SK-N-SH (cell line): Measurements from ENCODE around the gene TAP1. TPM values are rescaled to one million over a fixed set of nuclear protein-coding genes. Genes with fewer than 3 reads are reported as not detected.

ENCODE experiments used
- CTCF ChIA-PET: fragments of 300-600, 350-600 bp; formaldehyde crosslinking; extraction: SDS; loops from one replicate; lab custom pipeline; 2021; lab: Yijun Ruan, JAX
- POLR2A ChIA-PET: fragments of 350-600 bp; sonication (Branson Sonifier 250); formaldehyde crosslinking; extraction: SDS; loops from one replicate; lab custom pipeline; 2020; ENCODE audit warnings: antibody characterized with exemption, inconsistent platforms; lab: Yijun Ruan, JAX
- DNase-seq: peaks from one replicate; pipeline ENCODE4 v3.0.0; 2012
- H2AFZ ChIP-seq: fragments of 200-600 bp; sonication (generic); 2 replicates; pipeline ENCODE4 v1.8.1; 2016; ENCODE audit warnings: antibody characterized with exemption, mild to moderate bottlenecking, low read depth
- H3F3A ChIP-seq: fragments of 200-600 bp; sonication (generic); replicated peaks from 2 replicates; pipeline ENCODE3; 2016; ENCODE audit warnings: antibody characterized with exemption, mild to moderate bottlenecking; ENCODE audit not compliant: insufficient read depth
- H3K27ac ChIP-seq, 2 experiments: fragments of 200-500 bp in 1 of 2; fragments of 200-600 bp in 1 of 2; sonication (Bioruptor generic) in 1 of 2; sonication (generic), shearing (Covaris generic) in 1 of 2; 2 replicates each; pipeline versions ENCODE4 v1.5.1 to v1.6.1; 2014 to 2016; ENCODE audit warnings: low read depth in 2 of 2, inconsistent platforms in 1 of 2, low read length in 1 of 2, mild to moderate bottlenecking in 1 of 2, mixed read lengths in 1 of 2
- H3K27me3 ChIP-seq: fragments of 200-600 bp; sonication (generic), shearing (Covaris generic); 2 replicates; pipeline ENCODE4 v1.6.1; 2016; ENCODE audit warnings: mixed run types; ENCODE audit not compliant: insufficient read depth
- H3K36me3 ChIP-seq, 2 experiments: fragments of 200-500 bp in 1 of 2; fragments of 200-600 bp in 1 of 2; sonication (Bioruptor generic) in 1 of 2; sonication (generic) in 1 of 2; replicated peaks in 1 of 2; 2 replicates each; pipeline versions ENCODE3 to v1.5.1; 2014 to 2016; ENCODE audit warnings: low read length in 1 of 2, mild to moderate bottlenecking in 1 of 2; ENCODE audit not compliant: insufficient read depth in 2 of 2, control insufficient read depth in 1 of 2
- H3K4me1 ChIP-seq, 2 experiments: fragments of 200-500 bp in 1 of 2; fragments of 200-600 bp in 1 of 2; sonication (Bioruptor generic) in 1 of 2; sonication (generic), shearing (Covaris generic) in 1 of 2; 2 replicates each; pipeline versions ENCODE4 v1.5.1 to v1.6.1; 2014 to 2016; ENCODE audit warnings: low read depth in 1 of 2, low read length in 1 of 2, mixed run types in 1 of 2; ENCODE audit not compliant: insufficient read depth in 2 of 2, control insufficient read depth in 1 of 2
- H3K4me2 ChIP-seq: fragments of 200-600 bp; sonication (generic), shearing (Covaris generic); 2 replicates; pipeline ENCODE4 v1.6.1; 2017; ENCODE audit warnings: mixed run types
- H3K4me3 ChIP-seq, 2 experiments: fragments of 200-500 bp in 1 of 2; fragments of 200-600 bp in 1 of 2; sonication (Bioruptor generic) in 1 of 2; sonication (generic), shearing (Covaris generic) in 1 of 2; 2 replicates each; pipeline versions ENCODE4 v1.5.1 to v1.8.1; 2014 to 2016; ENCODE audit warnings: low read depth in 2 of 2, inconsistent platforms in 1 of 2, low read length in 1 of 2, mild to moderate bottlenecking in 1 of 2, mixed read lengths in 1 of 2, moderate library complexity in 1 of 2
- H3K79me2 ChIP-seq: fragments of 200-600 bp; sonication (generic); 2 replicates; pipeline ENCODE4 v1.8.1; 2017; ENCODE audit warnings: mild to moderate bottlenecking; ENCODE audit not compliant: insufficient read depth
- H3K9ac ChIP-seq: fragments of 200-600 bp; sonication (generic); 2 replicates; pipeline ENCODE4 v1.6.1; 2017; ENCODE audit warnings: mixed run types
- H3K9me2 ChIP-seq: fragments of 200-600 bp; sonication (generic); 2 replicates; pipeline ENCODE4 v1.6.1; 2017; ENCODE audit warnings: mixed run types
- H3K9me3 ChIP-seq: fragments of 200-600 bp; sonication (generic); 2 replicates; pipeline ENCODE4 v1.6.1; 2017; ENCODE audit warnings: mixed run types, mild to moderate bottlenecking, moderate library complexity
- H4K20me1 ChIP-seq: fragments of 200-600 bp; sonication (generic); 2 replicates; pipeline ENCODE4 v1.6.1; 2017; ENCODE audit warnings: mild to moderate bottlenecking, mixed run types; ENCODE audit not compliant: insufficient read depth
- CHD2 ChIP-seq: fragments of 150-350 bp; IDR thresholded peaks from 2 replicates; pipeline ENCODE4 v1.6.1; 2018; ENCODE audit warnings: low read length; ENCODE audit not compliant: partially characterized antibody
- EP300 ChIP-seq, 2 experiments: IDR thresholded peaks; 2 replicates each; pipeline versions ENCODE4 v1.4.0 to v1.6.1; 2012; ENCODE audit warnings: borderline replicate concordance in 1 of 2, low read depth in 1 of 2, low read length in 1 of 2
- FOXM1 ChIP-seq: IDR thresholded peaks from 2 replicates; pipeline ENCODE4 v1.4.0; 2012; ENCODE audit warnings: low read depth, mild to moderate bottlenecking
- GATA2 ChIP-seq: sonication (generic); formaldehyde crosslinking; IDR thresholded peaks from 2 replicates; pipeline ENCODE4 v1.5.0; 2020; ENCODE audit warnings: mild to moderate bottlenecking, missing genetic modification reagents
- JUND ChIP-seq: IDR thresholded peaks from 2 replicates; pipeline ENCODE4 v1.4.0; 2012
- MEF2A ChIP-seq: IDR thresholded peaks from 2 replicates; pipeline ENCODE4 v1.4.0; 2012; ENCODE audit warnings: low read depth, borderline replicate concordance
- MXI1 ChIP-seq: IDR thresholded peaks from 2 replicates; pipeline ENCODE4 v1.6.1; 2012; ENCODE audit warnings: mild to moderate bottlenecking, low read depth, low read length, improper control_type of control experiment
- NRF1 ChIP-seq: IDR thresholded peaks from 2 replicates; pipeline ENCODE4 v1.6.1; 2012; ENCODE audit warnings: low read depth, mild to moderate bottlenecking, low read length
- POLR2AphosphoS5 ChIP-seq: IDR thresholded peaks from 2 replicates; pipeline ENCODE4 v1.6.1; 2012; ENCODE audit warnings: low read depth, low read length
- RAD21 ChIP-seq: IDR thresholded peaks from 2 replicates; pipeline ENCODE4 v1.6.1; 2012; ENCODE audit warnings: mild to moderate bottlenecking, low read length
- RFX5 ChIP-seq: IDR thresholded peaks from 2 replicates; pipeline ENCODE4 v1.6.1; 2012; ENCODE audit warnings: mild to moderate bottlenecking, improper control_type of control experiment, low read length
- SIN3A ChIP-seq: IDR thresholded peaks from 2 replicates; pipeline ENCODE4 v1.6.1; 2012; ENCODE audit warnings: low read depth, mild to moderate bottlenecking, low read length, moderate library complexity, borderline replicate concordance
- SMC3 ChIP-seq: IDR thresholded peaks from 2 replicates; pipeline ENCODE4 v1.6.1; 2012; ENCODE audit warnings: low read depth, low read length, improper control_type of control experiment
- TAF1 ChIP-seq: IDR thresholded peaks from 2 replicates; pipeline ENCODE4 v1.6.1; 2012; ENCODE audit warnings: low read depth, mild to moderate bottlenecking, low read length, moderate library complexity, borderline replicate concordance
- YY1 ChIP-seq: IDR thresholded peaks from 2 replicates; pipeline ENCODE4 v1.4.0; 2012; ENCODE audit warnings: low read depth, mild to moderate bottlenecking
- WGBS: methylation state at CpG from one replicate; pipeline ENCODE4 v1.1.6; 2017; ENCODE audit warnings: low lambda C conversion rate; 5-methylcytosine and 5-hydroxymethylcytosine counted together
- polyA plus RNA-seq, 3 experiments: library from polyadenylated mRNA; depleted of rRNA; stranded (reverse); fragments of >200 nt; gene quantifications; 2 replicates each; pipeline ENCODE4 v1.2.3, GENCODE V29; 2012
- TF ChIP-seq, protein P1 (sequence below): IDR thresholded peaks from 2 replicates; pipeline ENCODE4 v1.4.0; 2012; ENCODE audit warnings: low read depth, borderline replicate concordance
- TF ChIP-seq, protein P2 (sequence below): IDR thresholded peaks from 2 replicates; pipeline ENCODE4 v1.4.0; 2012; ENCODE audit warnings: low read depth
- TF ChIP-seq, protein P3 (sequence below): fragments of 200-600 bp; sonication (generic); IDR thresholded peaks from 2 replicates; pipeline ENCODE4 v1.6.1; 2017; ENCODE audit warnings: antibody characterized with exemption, mild to moderate bottlenecking, moderate library complexity
- TF ChIP-seq, protein P4 (sequence below): IDR thresholded peaks from 2 replicates; pipeline ENCODE4 v1.6.1; 2012; ENCODE audit warnings: mild to moderate bottlenecking, low read depth, low read length, moderate library complexity

The TAP1 gene, protein sequence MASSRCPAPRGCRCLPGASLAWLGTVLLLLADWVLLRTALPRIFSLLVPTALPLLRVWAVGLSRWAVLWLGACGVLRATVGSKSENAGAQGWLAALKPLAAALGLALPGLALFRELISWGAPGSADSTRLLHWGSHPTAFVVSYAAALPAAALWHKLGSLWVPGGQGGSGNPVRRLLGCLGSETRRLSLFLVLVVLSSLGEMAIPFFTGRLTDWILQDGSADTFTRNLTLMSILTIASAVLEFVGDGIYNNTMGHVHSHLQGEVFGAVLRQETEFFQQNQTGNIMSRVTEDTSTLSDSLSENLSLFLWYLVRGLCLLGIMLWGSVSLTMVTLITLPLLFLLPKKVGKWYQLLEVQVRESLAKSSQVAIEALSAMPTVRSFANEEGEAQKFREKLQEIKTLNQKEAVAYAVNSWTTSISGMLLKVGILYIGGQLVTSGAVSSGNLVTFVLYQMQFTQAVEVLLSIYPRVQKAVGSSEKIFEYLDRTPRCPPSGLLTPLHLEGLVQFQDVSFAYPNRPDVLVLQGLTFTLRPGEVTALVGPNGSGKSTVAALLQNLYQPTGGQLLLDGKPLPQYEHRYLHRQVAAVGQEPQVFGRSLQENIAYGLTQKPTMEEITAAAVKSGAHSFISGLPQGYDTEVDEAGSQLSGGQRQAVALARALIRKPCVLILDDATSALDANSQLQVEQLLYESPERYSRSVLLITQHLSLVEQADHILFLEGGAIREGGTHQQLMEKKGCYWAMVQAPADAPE
- polyA plus RNA-seq (2012; rRNA removed): 31.1 and 35.7 TPM in 2 replicates
- polyA plus RNA-seq (2012; cell fraction: cytosol; rRNA removed): 21.3 and 29.1 TPM in 2 replicates
- polyA plus RNA-seq (2012; cell fraction: nucleus; rRNA removed): 34.6 and 35.9 TPM in 2 replicates

DNA sequence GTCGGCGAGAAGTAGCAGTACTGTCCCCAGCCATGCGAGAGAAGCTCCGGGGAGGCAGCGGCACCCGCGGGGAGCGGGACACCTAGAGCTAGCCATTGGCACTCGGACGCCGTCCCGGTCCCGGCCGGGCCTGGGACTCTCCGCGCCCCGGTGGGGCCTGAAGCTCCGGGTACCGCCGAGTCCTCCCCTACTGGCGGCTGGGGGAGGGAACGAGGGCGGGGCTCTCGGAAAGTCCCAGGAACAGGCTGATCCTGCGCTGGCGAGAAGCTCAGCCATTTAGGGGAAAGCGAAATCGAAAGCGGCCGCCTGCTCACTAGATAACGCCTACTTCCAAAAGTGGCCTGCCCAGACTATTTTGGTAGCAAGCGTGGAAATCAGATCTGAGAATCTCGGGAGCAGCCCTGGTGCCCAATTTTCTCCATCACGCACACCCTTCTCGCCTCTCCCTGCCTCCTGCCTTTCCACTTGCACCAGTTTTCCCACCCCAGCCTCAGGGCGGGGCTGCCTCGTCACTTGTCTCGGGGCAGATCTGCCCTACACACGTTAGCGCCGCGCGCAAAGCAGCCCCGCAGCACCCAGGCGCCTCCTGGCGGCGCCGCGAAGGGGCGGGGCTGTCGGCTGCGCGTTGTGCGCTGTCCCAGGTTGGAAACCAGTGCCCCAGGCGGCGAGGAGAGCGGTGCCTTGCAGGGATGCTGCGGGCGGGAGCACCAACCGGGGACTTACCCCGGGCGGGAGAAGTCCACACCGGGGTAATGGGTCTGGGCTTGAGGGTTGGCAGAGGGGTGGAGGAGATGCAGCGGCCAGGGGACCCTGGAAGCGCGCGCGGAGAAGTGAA is at the start of gene TAP1, which contains the start of gene PSMB9:
Gene TAP1 (minus strand): TSS at position 164 of the 835 bp plus-strand sequence. CDS start 68 bp downstream, at position 96.
Gene PSMB9 (plus strand): TSS at position 652 of the 835 bp plus-strand sequence. CDS start 38 bp downstream, at position 690.
- peaks cover 4% of the 10 kb centered on the region; the same call in 1 of the 2 replicates for H3K79me2 ChIP-seq
- no peaks in the 10 kb centered on the region for H3K9me3 ChIP-seq
- peak within 1 kb of the TSS; percentile 93 for H2AFZ ChIP-seq
- 1% methylated on average over 38 of the region's 68 CpGs for WGBS
- ChIA-PET CTCF (interaction anchor here (0.8 to 8.3 kb wide), 11 partner anchors 10 to 395 kb away, joined by 3 to 137 read pairs (median 7); partner anchors contain the start of genes HLA-DMA, PSMB8 and TAP2), POLR2A (interaction anchor here (0.9 to 1.5 kb wide), 2 partner anchors 10 to 118 kb away, joined by 3 to 4 read pairs; no protein-coding TSS in a partner anchor)
- peak within 1 kb of the TSS; percentile 83 to 90 for H3K27ac ChIP-seq
- H3K36me3 ChIP-seq: peaks cover 3 to 7% of the 10 kb centered on the region in 2 experiments
- H3K9me2 ChIP-seq: no peaks in the 10 kb centered on the region
- peak; percentile 87 for DNase-seq
- H3K4me2 ChIP-seq: peak within 1 kb of the TSS; percentile 99
- H3K4me3 ChIP-seq: peak within 1 kb of the TSS; percentile 88 to 89
- peaks cover 8% of the 10 kb centered on the region for H3F3A ChIP-seq
- peaks cover 0 to 14% of the 10 kb centered on the region in 2 experiments; a peak in 1 of 4 replicates for H3K4me1 ChIP-seq
- H3K9ac ChIP-seq: peak within 1 kb of the TSS; percentile 71
- no peaks in the 10 kb centered on the region for H3K27me3 ChIP-seq
- H4K20me1 ChIP-seq: no peaks in the 10 kb centered on the region
- TF ChIP-seq RAD21 (peak; percentile 46), RFX5 (peak; percentile 99), POLR2AphosphoS5 (peak; percentile 9), MXI1 (peak; percentile 48; the same call in 1 of the 2 replicates), SMC3 (peak; percentile 60), CHD2 (no peak), JUND (no peak), MEF2A (no peak), GATA2 (CRISPR knock-in tag) (no peak), YY1 (peak; percentile 55; the same call in 1 of the 2 replicates), SIN3A (peak; percentile 62; the same call in 1 of the 2 replicates), FOXM1 (no peak), EP300 (IDR thresholded peaks at IDR 0.05; ENCODE audit: borderline replicate concordance in 1 of 2, low read depth in 1 of 2, low read length in 1 of 2) (no peak), NRF1 (peak; percentile 17; the same call in 1 of the 2 replicates), TAF1 (peak; percentile 44)
- TF ChIP-seq, protein P1, sequence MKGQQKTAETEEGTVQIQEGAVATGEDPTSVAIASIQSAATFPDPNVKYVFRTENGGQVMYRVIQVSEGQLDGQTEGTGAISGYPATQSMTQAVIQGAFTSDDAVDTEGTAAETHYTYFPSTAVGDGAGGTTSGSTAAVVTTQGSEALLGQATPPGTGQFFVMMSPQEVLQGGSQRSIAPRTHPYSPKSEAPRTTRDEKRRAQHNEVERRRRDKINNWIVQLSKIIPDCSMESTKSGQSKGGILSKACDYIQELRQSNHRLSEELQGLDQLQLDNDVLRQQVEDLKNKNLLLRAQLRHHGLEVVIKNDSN: no peak
- TF ChIP-seq, protein P2, sequence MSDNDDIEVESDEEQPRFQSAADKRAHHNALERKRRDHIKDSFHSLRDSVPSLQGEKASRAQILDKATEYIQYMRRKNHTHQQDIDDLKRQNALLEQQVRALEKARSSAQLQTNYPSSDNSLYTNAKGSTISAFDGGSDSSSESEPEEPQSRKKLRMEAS: peak; percentile 40
- TF ChIP-seq, protein P3, sequence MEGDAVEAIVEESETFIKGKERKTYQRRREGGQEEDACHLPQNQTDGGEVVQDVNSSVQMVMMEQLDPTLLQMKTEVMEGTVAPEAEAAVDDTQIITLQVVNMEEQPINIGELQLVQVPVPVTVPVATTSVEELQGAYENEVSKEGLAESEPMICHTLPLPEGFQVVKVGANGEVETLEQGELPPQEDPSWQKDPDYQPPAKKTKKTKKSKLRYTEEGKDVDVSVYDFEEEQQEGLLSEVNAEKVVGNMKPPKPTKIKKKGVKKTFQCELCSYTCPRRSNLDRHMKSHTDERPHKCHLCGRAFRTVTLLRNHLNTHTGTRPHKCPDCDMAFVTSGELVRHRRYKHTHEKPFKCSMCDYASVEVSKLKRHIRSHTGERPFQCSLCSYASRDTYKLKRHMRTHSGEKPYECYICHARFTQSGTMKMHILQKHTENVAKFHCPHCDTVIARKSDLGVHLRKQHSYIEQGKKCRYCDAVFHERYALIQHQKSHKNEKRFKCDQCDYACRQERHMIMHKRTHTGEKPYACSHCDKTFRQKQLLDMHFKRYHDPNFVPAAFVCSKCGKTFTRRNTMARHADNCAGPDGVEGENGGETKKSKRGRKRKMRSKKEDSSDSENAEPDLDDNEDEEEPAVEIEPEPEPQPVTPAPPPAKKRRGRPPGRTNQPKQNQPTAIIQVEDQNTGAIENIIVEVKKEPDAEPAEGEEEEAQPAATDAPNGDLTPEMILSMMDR: peak; percentile 64
- TF ChIP-seq, protein P4, sequence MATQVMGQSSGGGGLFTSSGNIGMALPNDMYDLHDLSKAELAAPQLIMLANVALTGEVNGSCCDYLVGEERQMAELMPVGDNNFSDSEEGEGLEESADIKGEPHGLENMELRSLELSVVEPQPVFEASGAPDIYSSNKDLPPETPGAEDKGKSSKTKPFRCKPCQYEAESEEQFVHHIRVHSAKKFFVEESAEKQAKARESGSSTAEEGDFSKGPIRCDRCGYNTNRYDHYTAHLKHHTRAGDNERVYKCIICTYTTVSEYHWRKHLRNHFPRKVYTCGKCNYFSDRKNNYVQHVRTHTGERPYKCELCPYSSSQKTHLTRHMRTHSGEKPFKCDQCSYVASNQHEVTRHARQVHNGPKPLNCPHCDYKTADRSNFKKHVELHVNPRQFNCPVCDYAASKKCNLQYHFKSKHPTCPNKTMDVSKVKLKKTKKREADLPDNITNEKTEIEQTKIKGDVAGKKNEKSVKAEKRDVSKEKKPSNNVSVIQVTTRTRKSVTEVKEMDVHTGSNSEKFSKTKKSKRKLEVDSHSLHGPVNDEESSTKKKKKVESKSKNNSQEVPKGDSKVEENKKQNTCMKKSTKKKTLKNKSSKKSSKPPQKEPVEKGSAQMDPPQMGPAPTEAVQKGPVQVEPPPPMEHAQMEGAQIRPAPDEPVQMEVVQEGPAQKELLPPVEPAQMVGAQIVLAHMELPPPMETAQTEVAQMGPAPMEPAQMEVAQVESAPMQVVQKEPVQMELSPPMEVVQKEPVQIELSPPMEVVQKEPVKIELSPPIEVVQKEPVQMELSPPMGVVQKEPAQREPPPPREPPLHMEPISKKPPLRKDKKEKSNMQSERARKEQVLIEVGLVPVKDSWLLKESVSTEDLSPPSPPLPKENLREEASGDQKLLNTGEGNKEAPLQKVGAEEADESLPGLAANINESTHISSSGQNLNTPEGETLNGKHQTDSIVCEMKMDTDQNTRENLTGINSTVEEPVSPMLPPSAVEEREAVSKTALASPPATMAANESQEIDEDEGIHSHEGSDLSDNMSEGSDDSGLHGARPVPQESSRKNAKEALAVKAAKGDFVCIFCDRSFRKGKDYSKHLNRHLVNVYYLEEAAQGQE: peak; percentile 90
